KMS-11 (cell line): ENCODE results near the gene SULT1C2.

ENCODE experiments used
- H2AFZ ChIP-seq: fragments of 200-600 bp; sonication (generic); 2 replicates; pipeline ENCODE4 v1.6.1; 2016; ENCODE audit warnings: antibody characterized with exemption, mixed run types, low read depth
- H3K27ac ChIP-seq: fragments of 200-600 bp; sonication (generic); 2 replicates; pipeline ENCODE4 v1.6.1; 2016; ENCODE audit warnings: mild to moderate bottlenecking, mixed run types
- H3K27me3 ChIP-seq: fragments of 200-600 bp; sonication (generic); 2 replicates; pipeline ENCODE4 v1.6.1; 2017; ENCODE audit warnings: mild to moderate bottlenecking, low read depth, mixed run types, moderate library complexity; ENCODE audit not compliant: insufficient read depth
- H3K36me3 ChIP-seq: fragments of 200-600 bp; sonication (generic); 2 replicates; pipeline ENCODE4 v1.6.1; 2017; ENCODE audit warnings: mild to moderate bottlenecking, mixed run types; ENCODE audit not compliant: insufficient read depth
- H3K4me1 ChIP-seq: fragments of 200-600 bp; sonication (generic); 2 replicates; pipeline ENCODE4 v1.6.1; 2016; ENCODE audit warnings: mild to moderate bottlenecking, low read depth, mixed run types; ENCODE audit not compliant: poor library complexity, severe bottlenecking
- H3K4me2 ChIP-seq: fragments of 200-600 bp; sonication (generic); 2 replicates; pipeline ENCODE4 v1.7.0; 2016; ENCODE audit warnings: mild to moderate bottlenecking, mixed run types
- H3K4me3 ChIP-seq: fragments of 200-600 bp; sonication (generic); IDR thresholded peaks from 2 replicates; pipeline ENCODE4 v1.6.1; 2017; ENCODE audit warnings: low read depth, low read length, mixed read lengths; ENCODE audit not compliant: insufficient read depth
- H3K79me2 ChIP-seq: fragments of 200-600 bp; sonication (generic); 2 replicates; pipeline ENCODE4 v1.6.1; 2016; ENCODE audit warnings: low read depth, mixed run types; ENCODE audit not compliant: insufficient read depth
- H3K9ac ChIP-seq: fragments of 200-600 bp; sonication (generic); 2 replicates; pipeline ENCODE4 v1.6.1; 2016; ENCODE audit warnings: mild to moderate bottlenecking, mixed run types
- H4K20me1 ChIP-seq: fragments of 200-600 bp; sonication (generic); 2 replicates; pipeline ENCODE4 v1.6.1; 2016; ENCODE audit warnings: mild to moderate bottlenecking, mixed run types; ENCODE audit not compliant: insufficient read depth
- CTCF ChIP-seq: fragments of 200-600 bp; sonication (generic); conservative IDR thresholded peaks from 2 replicates; pipeline ENCODE4 v1.6.1; 2017; ENCODE audit warnings: low read depth, mild to moderate bottlenecking, antibody characterized with exemption, low read length, moderate library complexity, mixed read lengths

Gene SULT1C2

GRCh38 chr2:108288534-108289106 lies at the start of gene SULT1C2:
SULT1C2 (plus strand) TSS chr2:108288895; CDS start chr2:108293668, 4,773 bp downstream.
- H3K36me3 ChIP-seq: no peaks in the 10 kb centered on the region
- no peak within 1 kb of the TSS for H3K27ac ChIP-seq
- H3K9ac ChIP-seq: no peak within 1 kb of the TSS
- no peaks in the 10 kb centered on the region for H3K79me2 ChIP-seq
- no peak within 1 kb of the TSS for H3K4me3 ChIP-seq
- no peak for TF ChIP-seq CTCF
- no peaks in the 10 kb centered on the region for H3K27me3 ChIP-seq
- H2AFZ ChIP-seq: no peak within 1 kb of the TSS
- no peaks in the 10 kb centered on the region for H3K4me1 ChIP-seq
- no peaks in the 10 kb centered on the region for H4K20me1 ChIP-seq
- no peak within 1 kb of the TSS for H3K4me2 ChIP-seq

- H2AFZ ChIP-seq: no peak within 1 kb of the TSS
- H3K27me3 ChIP-seq: no peaks in the 10 kb centered on the region
- TF ChIP-seq CTCF: no peak
Measured at GRCh38 chr2:108239786-108240185, 48.9 kb upstream of the SULT1C2 start, which contains the start of gene SULT1C3. SULT1C3 (plus strand) TSS chr2:108239968; CDS start chr2:108247195, 7,227 bp downstream.

GRCh38 chr2:108240966-108241365 lies 47.7 kb upstream of the SULT1C2 start:
- Histone ChIP-seq H3K4me3 (no peak overlapping the region), H3K27ac (no peak overlapping the region), H3K4me2 (no peak overlapping the region), H2AFZ (no peak overlapping the region), H3K79me2 (no peaks in the 10 kb centered on the region), H3K4me1 (no peaks in the 10 kb centered on the region), H3K27me3 (no peaks in the 10 kb centered on the region), H3K36me3 (no peaks in the 10 kb centered on the region), H4K20me1 (no peaks in the 10 kb centered on the region), H3K9ac (no peak overlapping the region)
- TF ChIP-seq CTCF: no peak

More at GRCh38 chr2:108239786-108240185, 48.9 kb upstream of the SULT1C2 start, which contains the start of gene SULT1C3:
- Histone ChIP-seq H3K4me2 (no peak within 1 kb of the TSS), H4K20me1 (no peaks in the 10 kb centered on the region), H3K4me3 (no peak within 1 kb of the TSS), H3K27ac (no peak within 1 kb of the TSS), H3K4me1 (no peaks in the 10 kb centered on the region), H3K79me2 (no peaks in the 10 kb centered on the region), H3K36me3 (no peaks in the 10 kb centered on the region), H3K9ac (no peak within 1 kb of the TSS)

- Histone ChIP-seq H3K36me3 (no peaks in the 10 kb centered on the region), H3K4me3 (no peak overlapping the region), H3K4me1 (no peaks in the 10 kb centered on the region), H2AFZ (no peak overlapping the region), H3K27ac (no peak overlapping the region), H3K79me2 (no peaks in the 10 kb centered on the region), H3K9ac (no peak overlapping the region), H4K20me1 (no peaks in the 10 kb centered on the region), H3K4me2 (no peak overlapping the region), H3K27me3 (no peaks in the 10 kb centered on the region)
- no peak for TF ChIP-seq CTCF
Measured at GRCh38 chr2:108243566-108243965, 45.1 kb upstream of the SULT1C2 start.
